Activated naive CD4-positive, alpha-beta T cell (primary cell): ENCODE measurements around the gene COPG1.
"Not testable (repeated sequence)": the region's sequence is repeated elsewhere in the genome, so short reads cannot be mapped to it uniquely, and the experiment has no call there.

ENCODE experiments used
- DNase-seq, 4 experiments: peaks; one replicate each; lab custom pipeline; 2025; lab: John Stamatoyannopoulos, UW

The COPG1 gene, protein sequence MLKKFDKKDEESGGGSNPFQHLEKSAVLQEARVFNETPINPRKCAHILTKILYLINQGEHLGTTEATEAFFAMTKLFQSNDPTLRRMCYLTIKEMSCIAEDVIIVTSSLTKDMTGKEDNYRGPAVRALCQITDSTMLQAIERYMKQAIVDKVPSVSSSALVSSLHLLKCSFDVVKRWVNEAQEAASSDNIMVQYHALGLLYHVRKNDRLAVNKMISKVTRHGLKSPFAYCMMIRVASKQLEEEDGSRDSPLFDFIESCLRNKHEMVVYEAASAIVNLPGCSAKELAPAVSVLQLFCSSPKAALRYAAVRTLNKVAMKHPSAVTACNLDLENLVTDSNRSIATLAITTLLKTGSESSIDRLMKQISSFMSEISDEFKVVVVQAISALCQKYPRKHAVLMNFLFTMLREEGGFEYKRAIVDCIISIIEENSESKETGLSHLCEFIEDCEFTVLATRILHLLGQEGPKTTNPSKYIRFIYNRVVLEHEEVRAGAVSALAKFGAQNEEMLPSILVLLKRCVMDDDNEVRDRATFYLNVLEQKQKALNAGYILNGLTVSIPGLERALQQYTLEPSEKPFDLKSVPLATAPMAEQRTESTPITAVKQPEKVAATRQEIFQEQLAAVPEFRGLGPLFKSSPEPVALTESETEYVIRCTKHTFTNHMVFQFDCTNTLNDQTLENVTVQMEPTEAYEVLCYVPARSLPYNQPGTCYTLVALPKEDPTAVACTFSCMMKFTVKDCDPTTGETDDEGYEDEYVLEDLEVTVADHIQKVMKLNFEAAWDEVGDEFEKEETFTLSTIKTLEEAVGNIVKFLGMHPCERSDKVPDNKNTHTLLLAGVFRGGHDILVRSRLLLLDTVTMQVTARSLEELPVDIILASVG

DNA sequence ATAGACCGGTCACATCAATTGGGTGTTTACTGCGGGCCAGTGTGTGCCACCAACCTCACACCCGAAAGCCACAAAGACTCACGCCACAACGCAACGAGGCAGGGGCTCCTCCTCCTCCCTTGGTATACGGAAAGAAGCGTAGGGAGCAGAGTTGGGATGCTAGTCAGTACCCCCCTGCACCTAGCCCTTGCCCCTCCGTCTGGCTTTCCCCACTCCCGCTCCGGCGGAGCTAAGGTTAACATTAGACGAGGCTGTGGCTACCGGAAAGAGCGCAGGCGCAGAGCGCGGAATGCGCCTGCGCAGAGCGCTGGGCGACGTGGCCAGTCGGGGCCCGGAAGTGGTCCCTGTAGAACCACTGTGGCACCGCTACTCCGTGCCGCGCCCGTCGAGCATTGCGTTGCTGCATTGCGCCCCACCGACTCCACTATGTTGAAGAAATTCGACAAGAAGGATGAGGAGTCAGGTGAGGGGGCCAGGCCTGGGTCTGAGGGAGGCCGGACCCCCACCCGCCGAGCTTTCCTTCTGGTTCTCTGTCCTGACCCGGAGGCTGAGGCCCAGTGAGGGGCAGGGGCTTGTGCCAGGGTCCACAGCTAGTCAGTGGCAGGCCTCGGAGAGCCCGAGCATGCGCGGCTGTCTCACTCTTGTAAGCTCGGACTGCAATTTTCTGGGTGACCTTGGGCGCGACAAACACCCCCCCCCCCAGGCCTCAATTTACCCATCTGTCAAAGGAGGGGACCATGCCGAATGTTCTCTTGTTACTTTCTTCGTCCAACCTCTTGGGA is at the start of gene COPG1:
Gene COPG1 (plus strand): TSS at position 323 of the 782 bp plus-strand sequence. CDS start 104 bp downstream, at position 427.
- peak; percentile 62 to 80 (median 72) for DNase-seq

DNA sequence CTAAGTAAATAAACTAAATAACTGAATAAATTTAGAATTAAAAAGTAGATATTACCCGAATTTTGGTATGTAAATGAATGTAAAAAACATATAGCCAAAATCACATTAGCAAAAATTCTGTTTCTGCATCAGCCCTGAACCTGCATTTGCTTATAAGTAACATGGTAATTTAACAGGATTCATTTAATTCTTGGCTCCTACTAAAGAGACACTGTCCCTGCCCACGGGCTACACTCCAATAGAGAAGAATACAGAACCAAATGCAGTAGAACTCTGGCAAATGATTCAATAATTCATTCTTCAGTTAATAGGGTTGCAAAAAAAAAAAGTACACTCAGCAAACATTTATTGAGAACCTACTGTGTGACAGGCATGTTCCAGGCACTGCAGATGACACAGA is 44.9 kb upstream of the COPG1 start:
- no peak for DNase-seq

DNA sequence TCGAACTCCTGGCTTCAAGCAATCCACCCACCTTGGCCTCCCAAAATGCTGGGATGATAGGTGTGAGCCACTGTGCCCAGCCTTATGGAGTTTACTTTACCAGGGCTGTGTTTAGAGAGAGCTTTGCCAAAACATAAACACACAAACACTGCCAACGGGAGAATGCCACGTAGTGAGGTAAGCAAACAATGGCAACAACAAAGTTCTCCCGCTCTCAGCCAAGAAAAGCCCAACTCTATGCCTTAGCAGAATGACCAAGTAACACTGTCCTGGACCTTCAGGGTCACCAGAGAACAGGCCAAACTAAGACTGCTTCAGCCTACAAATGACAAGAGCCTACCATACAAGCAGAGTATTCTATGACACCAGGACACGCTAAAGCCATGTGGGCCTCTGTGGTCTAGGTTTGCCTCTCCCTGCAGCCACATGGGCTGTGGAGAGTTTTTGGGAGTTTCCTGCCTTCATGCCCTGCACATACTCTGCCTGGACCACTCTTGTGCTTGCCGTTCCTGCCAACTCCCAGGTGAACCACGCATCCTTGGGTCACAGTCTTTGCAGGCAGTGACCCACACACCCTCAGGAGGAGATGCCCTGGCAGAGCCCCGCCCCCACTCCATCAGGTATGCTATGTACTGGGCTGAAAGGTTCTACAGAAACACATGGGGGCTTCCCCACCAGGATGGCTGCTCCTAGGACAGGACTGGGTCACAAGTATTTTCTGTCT is 44.1 kb upstream of the COPG1 start:
- DNase-seq, result no peak

DNA sequence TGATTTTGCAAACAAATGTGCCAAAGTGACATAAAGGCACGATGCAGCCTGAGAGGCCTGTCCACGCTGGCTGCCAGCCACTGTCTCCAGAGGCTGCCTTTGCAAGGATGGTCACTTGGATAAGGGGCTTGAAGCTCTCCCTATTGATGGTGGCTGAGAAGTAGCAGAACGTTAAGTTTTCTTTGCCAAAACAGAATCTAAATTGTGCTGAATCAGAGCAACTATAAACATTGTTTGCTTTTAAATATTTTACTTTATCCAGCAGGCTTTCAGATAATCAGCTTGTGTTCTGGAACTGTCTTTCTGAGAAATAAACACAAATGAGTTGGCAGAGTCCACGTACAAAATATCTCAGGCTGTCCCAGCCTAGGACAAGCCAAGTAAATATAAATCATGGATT is 41.9 kb upstream of the COPG1 start:
- no peak for DNase-seq

DNA sequence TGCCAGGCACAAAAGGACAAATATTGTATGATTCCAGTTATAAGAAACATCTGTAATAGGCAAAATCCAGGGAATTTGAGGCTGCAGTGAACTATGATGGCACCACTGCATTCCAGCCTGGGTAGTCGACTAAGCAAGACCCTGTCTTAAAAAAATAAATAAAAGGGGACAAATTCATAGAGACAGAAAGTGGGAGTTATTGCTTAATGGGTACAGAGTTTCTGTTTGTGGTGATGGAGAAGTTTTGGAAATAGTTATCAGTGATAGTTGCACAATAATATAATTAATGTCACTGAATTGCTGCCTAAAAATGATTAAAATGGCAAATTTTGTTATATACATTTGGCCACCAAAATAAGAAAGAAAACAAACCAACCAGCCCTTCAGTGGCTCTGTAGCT is 38.1 kb upstream of the COPG1 start:
- DNase-seq, result no peak

DNA sequence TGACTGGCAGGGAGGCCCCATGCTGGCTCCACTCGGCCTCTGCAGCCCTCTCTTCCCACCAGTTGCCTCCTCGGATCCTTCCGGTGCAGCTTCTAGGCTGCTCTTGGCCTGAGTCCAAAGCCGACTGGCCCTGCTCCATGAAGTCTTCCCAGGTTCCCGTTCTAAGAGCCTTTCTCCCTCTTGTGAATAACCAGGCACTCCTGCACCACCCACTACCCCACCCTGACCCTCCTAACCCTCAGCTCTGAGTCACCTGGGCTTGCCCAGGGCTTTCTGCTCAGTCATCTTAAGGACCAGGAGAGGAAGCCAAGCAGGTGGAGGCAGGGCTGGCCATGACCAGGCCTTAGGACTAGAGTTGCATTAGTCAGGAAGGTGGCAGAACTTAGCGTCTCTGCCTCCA is 37.6 kb upstream of the COPG1 start:
- DNase-seq, result no peak

DNA sequence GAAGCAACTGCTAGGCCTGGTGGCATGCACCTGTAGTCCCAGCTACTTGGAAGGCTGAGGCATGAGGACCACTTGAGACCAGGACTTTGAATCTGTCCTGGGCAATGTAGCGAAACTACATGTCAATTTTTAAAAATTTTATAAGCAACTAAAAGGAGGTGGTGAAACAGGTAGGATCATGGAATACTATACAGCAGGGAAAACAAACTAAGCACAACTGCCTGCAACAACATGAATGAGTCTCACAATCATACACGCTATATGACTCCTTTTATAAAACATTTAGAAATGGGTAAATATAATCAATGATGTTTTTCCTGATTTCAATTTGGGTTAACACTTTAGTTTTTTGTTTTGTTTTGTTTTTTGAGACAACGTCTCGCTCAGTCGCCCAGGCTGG is 36.2 kb upstream of the COPG1 start:
- no peak for DNase-seq

DNA sequence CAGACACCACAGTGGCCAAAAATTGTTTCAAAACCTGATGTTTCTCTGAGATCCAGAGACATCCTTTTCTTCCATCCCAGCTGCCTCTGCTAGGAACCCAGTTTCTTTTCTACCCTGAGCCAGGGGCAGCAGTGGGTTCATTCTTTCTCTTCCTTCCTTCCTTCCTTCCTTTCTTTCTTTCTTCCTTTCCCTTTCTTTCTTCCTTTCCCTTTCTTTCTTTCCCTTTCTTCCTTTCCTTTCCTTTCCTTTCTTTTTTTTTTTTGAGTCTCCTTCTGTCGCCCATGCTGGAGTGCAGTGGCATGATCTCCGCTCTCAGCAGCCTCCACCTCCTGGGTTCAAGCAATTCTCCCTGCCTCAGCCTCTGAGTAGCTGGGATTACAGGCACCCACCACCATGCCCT is 30.7 kb upstream of the COPG1 start:
- DNase-seq, result no peak

DNA sequence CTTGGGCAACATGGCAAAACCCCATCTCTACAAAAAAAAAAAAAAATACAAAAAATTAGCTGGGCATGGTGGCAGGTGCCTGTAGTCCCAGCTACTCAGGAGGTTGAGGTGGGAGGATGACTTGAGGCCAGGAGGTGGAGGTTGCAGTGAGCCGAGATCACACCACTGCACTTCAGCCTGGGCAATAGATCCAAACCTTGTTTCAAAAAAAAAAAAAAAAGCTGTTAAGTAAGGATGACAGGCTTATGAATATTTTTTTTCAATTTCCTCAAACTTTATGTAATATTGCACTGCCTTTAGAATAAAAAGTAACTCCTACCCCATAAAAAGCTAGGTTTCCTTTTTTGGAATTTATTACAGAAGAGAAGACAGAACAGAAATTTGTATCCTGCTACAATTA is 25.0 kb upstream of the COPG1 start:
- not testable (repeated sequence) for DNase-seq

DNA sequence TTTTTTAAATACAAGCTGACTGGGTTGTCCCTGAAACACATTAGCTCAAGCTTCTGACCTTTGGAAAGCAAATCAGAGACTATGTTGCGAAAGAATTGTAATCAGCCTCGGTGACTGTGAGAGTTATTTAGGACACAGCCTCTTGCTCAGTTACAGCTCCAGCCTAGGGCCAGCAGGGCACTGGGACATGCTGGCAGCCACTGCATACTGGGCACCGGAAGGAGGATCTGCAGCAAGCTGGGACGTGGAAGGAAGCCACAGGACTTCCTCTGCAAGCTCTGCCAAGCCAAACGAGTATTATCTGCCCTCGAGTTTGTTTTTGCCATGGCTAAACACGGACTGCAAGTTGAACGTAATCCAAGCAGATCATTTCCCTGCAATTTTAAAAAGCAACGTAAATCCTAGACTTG is 24.4 kb upstream of the COPG1 start:
- no peak for DNase-seq

DNA sequence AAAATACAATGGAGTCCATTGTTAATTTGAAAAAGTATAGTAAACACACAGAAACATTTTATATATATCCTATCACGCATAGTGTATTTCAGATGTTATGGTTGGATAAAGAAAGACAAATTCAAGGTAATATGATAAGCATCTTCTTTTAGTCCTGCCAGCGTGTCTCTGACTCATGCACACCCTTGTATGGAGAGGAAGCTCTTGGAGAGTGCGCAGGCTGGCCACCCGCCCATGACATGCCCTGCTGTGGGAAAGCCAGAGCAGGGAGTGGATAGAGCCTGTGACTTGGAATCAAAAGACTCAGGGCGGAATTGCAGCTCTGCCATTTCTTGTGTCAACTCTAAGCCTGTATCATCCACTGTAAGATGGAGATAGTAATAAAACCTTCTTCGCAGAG is 23.0 kb upstream of the COPG1 start:
- no peak for DNase-seq

DNA sequence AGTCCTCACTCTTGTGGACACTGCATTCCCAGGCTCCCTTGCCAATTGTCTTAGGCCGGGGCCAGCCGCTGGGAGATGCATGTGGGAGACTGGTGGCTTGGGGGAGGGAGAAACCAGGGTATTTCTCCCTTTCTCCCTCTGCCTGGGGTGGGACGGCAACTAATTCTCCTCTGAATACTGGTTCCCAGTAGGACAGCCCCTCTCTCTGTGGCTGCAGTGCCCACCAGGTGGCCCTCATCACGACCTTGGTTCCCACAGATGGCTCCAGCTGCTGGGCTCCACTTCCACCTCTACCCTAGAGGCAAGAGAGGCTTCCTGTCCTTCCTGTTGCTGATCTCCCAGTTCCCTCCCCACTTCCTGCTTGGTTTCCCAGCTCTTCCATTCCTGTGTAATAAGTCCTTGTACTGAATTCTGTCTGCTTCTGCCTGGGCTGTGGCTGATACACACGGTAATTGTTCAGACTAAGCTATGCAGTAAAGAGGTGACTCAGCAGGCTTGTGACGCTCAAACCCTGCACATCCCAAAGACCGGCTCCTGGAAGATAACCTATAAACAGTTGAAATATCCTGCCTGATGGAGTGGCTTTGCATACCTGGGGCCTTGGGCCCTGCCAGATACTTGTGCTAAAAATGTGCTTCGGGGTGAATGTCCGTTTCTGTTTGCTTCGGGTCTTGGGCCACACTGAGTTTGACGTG is 20.4 kb upstream of the COPG1 start:
- DNase-seq, result no peak

DNA sequence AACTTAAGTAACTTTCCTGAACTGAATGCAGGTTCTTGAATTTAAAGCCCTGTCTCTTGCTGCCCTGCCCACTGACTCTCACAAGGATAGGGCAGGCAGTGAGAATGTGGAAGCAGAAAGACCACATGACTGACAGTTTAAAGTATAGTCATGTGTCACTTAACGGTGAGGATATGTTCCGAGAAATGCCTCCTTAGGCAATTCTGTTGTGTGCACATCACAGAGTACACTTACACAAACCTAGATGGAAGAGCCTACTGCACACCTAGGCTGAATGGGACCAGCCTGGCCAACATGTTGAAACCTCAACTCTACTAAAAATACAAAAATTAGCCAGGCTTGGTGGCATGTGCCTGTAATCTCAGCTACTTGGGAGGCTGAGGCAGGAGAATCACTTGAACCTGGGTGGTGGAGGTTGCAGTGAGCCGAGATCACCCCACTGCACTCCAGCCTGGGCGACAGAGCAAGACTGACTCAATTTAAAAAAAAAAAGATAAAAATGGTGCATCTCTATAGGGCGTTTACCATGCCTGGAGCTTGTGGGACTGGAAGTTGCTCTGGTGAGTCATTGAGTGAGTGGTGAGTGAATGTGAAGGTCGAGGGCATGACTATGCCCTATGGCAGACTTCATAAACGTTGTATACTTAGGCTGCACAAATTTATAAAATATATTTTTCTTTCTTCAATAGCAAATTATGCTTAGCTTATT is 18.9 kb upstream of the COPG1 start:
- no peak for DNase-seq

DNA sequence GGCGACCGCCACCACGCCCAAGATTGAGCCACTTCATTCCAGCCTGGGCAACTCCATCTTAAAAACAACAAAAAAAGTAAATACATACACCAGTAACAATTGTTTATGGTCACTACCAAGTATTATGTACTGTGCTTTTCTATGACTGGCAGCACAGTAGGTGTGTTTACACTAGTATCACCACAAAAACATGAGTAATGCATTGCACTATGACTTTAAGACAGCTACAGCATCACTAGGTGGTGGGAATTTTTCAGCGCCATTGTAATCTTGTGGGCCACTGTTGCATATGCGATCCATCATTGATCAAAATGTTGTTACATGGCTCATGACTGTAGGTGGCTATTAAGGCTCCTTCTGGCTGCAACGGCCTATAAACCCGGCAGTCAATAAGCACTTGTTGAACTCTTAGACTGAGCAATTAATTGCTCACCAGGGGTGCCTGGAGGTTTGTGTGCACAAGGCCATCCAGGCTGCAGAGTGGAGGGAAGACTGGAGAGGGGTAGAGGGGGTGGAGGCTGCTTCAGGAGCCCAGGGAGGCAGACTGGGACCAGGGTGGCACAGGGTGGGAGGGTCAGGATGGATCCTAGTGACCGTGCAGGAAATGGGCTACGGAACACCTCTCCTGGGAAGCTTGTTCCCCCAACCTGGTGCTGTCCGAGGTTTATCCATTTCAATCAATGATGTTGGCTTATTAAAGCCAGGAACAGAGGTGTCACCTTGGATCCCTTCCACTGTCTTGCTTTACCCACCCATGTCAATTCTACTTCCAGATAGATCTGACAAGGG is 17.9 kb upstream of the COPG1 start:
- no peak for DNase-seq

DNA sequence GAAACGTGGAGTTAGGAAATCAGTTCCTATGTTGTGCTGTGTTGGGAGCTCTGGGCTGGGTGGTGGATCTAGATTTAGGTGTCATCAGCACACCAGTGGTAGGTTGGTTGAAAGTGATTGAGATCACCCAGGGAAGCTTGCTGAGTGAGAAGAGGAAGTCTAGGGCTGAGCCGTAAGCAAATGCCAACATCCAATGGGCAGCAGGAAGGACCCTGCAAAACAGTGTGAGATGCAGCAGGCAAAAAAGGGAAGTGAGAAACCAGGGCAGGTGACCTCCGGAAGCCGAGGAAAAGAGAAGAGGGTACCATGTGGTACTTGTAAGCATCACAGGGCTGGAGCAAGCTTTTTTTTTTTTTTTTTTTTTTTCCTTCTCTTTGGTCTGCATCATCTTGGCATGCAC is 15.9 kb upstream of the COPG1 start:
- DNase-seq, result no peak

DNA sequence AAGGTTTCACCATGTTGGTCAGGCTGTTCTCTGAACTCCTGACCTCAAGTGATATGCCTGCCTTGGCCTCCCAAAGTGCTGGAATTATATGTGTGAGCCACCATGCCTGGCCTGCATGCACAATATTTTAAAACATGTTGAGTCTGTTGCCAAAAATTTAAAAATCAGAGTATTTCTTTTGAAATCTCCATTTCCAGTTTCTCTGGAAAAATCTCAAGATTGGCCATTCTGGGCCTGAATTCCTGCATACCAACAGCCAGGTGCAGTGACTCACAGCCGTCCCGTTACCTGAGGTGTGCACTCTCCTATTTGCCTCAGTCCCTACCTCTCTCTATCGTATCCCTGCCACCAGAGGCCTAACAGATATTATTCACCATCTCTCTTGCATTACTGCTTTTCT is 15.0 kb upstream of the COPG1 start:
- DNase-seq, result no peak

DNA sequence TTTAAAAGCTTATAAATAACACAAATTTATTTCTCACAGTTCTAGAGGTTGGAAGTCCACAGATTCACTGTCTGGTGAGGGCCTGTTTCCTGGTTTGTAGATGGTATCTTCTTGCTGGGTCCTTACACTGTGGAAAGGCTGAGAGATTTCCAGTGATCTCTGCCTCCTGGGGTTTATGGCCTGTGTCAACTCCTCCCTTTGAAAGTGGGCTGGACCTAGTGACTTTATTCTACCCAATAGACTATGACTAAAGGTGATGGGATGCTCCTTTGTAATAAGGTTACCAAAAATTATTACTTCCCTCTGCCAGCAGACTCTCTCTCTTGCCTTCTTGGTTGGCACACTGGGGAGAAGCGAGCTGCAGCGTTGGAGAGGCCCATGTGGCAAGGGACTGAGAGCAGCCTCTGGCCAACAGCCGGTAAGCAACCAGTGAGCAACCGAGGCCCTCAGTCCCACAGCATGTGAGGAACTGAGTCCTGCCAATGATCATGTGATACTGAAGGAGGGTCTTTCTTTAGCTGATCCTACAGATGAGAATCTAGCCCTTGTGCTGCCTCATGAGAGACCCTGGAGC is 14.0 kb upstream of the COPG1 start:
- no peak for DNase-seq

DNA sequence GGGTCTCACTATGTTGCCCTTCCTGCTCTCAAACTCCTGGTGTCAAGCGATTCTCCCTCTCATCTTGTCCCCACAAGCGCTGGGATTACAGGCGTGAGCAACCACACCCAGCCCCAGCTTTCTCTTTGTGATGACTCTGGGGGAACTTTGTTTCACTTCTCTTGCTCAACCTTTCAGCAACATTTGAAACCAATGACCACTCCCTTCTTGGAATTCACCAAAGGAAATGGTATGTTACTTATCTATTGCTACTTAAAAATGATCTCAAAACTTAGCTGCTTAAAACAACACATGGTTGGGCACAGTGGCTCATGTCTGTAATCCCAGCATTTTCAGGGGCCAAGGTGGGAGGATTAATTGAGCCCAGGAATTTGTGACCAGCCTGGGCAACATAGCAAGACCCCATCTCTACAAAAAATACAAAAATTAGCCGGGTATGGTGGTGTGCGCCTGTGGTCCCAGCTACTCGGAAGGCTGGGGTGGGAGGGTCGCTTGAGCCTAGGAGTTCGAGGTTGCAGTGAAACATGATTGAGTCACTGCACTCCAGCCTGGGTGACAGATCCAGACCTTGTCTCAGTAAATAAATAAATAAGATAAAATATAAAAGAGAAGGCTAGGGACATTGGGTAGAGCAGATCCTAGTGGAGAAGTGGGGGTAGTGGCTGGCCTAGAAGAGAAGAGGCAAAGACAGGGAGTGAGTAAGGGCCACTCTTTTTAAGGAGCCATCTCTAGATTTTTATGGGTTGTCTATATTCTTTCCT is 10.3 kb upstream of the COPG1 start:
- DNase-seq, result no peak

DNA sequence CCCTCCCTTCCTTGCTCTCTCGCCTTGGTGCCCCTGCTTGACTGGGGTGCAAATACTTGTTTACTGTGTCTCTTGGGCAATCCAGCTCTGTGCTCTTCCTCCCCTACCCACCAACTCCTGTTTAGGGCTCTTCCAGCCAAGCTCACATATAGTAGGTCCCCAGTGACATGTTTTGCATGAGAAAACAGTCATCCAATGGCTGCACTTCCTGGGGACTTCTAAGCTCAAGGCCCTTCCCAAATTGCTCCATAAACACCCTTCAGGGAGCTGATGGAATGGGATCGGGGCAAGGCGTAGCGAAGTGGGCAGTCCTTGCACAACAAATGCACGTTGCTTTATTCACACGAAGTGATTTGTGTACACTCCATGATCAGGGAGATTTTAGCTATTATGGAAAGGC is 9.4 kb upstream of the COPG1 start:
- DNase-seq, result no peak
